ENCODE measurements around the gene ATP1B1. TPM values are rescaled to one million over a fixed set of nuclear protein-coding genes. Genes with fewer than 3 reads are reported as not detected.

The ATP1B1 gene
- total RNA-seq, 1 experiment from 2014 or later = 48.6 TPM

DNA sequence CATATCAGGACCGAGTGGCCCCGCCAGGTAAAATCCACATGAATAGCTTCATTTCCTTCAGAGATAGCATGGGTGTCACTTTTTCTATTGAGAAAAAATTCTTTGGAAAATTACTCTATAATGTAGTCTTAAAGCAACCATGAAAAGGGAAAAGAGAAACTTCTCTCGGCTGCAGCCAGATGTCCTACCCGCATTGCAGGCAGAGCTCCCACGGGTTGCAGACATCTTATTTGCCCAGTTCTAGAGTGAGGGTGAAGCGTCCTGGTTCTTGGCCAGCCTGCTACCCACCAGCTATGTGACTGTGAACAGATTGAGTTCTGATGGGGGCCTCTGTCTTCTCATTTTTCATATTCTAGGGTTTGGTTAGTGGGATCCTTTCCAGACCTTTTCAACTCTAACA, 5.0 kb downstream of the ATP1B1 start:
- no TSS peak for BruUV-seq (replicated peaks)
- Histone ChIP-seq H3K9me3 (ENCODE audit: control insufficient read depth in 1 of 2, insufficient read depth in 1 of 2, low read depth in 1 of 2, low read length in 2 of 2) (no peaks in the 10 kb centered on the region), H4K20me1 (ENCODE audit: insufficient read depth) (no peaks in the 10 kb centered on the region), H3K9me2 (ENCODE audit: insufficient read depth) (no peaks in the 10 kb centered on the region), H3K4me3 (replicated peaks in 1 of 2; ENCODE audit: low read depth in 1 of 2, low read length in 2 of 2) (no peak overlapping the region), H3K79me2 (ENCODE audit: insufficient read depth, low read length) (peaks cover 92% of the 10 kb centered on the region), H3K36me3 (ENCODE audit: control insufficient read depth in 1 of 2, insufficient read depth in 2 of 2, low read length in 2 of 2) (peaks cover 11 to 22% of the 10 kb centered on the region in 2 experiments; a peak in 3 of 4 replicates), H2AFZ (ENCODE audit: low read depth, low read length, poor library complexity, severe bottlenecking) (no peak overlapping the region), H3K27ac (ENCODE audit: low read depth, low read length) (peak overlapping the region; percentile 65; the same call in 1 of the 2 replicates), H3K4me2 (ENCODE audit: low read length) (peak overlapping the region; percentile 76), H3K4me1 (ENCODE audit: control insufficient read depth in 1 of 2, insufficient read depth in 2 of 2, low read length in 2 of 2) (peaks cover 59 to 90% of the 10 kb centered on the region in 2 experiments), H3K27me3 (ENCODE audit: insufficient read depth, low read length) (no peaks in the 10 kb centered on the region), H3K9ac (ENCODE audit: low read length) (peak overlapping the region; percentile 95)
- POLR2A ChIA-PET = no interaction called here
- intact Hi-C loops (cut with micrococcal nuclease) = loop anchor here (5.0 to 10.0 kb wide), 2 partner anchors 236 to 767 kb away; no protein-coding TSS in a partner anchor
- RAD21 ChIA-PET (ENCODE audit: low non-redundant PET in 1 of 2, low total read pairs in 2 of 2, uncharacterized antibody in 2 of 2, unreplicated experiment in 2 of 2) = no interaction called here
- ATAC-seq (no peak), DNase-seq (ENCODE audit: low read depth, low spot score) (no peak)
- CTCF ChIA-PET = interaction anchor here (1.2 to 3.3 kb wide), 4 partner anchors 236 to 508 kb away, joined by 3 to 15 read pairs (median 4); no protein-coding TSS in a partner anchor
- TF ChIP-seq JUND (IDR thresholded peaks at IDR 0.05) = no peak
- TF ChIP-seq, protein P1, sequence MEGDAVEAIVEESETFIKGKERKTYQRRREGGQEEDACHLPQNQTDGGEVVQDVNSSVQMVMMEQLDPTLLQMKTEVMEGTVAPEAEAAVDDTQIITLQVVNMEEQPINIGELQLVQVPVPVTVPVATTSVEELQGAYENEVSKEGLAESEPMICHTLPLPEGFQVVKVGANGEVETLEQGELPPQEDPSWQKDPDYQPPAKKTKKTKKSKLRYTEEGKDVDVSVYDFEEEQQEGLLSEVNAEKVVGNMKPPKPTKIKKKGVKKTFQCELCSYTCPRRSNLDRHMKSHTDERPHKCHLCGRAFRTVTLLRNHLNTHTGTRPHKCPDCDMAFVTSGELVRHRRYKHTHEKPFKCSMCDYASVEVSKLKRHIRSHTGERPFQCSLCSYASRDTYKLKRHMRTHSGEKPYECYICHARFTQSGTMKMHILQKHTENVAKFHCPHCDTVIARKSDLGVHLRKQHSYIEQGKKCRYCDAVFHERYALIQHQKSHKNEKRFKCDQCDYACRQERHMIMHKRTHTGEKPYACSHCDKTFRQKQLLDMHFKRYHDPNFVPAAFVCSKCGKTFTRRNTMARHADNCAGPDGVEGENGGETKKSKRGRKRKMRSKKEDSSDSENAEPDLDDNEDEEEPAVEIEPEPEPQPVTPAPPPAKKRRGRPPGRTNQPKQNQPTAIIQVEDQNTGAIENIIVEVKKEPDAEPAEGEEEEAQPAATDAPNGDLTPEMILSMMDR (IDR thresholded peaks at IDR 0.05 in 2 of 3, conservative IDR thresholded peaks at IDR 0.05 in 1 of 3; ENCODE audit: borderline replicate concordance in 1 of 3, insufficient read depth in 1 of 3, low read depth in 2 of 3, low read length in 2 of 3) = no peak
- TF ChIP-seq FOSL1 (IDR thresholded peaks at IDR 0.05; ENCODE audit: low read depth) = no peak
- TF ChIP-seq EZH2phosphoT487 (IDR thresholded peaks at IDR 0.05; ENCODE audit: borderline replicate concordance) = no peak
- no peak for TF ChIP-seq TCF7L2 (IDR thresholded peaks at IDR 0.05; ENCODE audit: borderline replicate concordance, extremely low read depth, insufficient read depth, insufficient read length)
- TF ChIP-seq, protein P2, sequence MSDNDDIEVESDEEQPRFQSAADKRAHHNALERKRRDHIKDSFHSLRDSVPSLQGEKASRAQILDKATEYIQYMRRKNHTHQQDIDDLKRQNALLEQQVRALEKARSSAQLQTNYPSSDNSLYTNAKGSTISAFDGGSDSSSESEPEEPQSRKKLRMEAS (IDR thresholded peaks at IDR 0.05) = no peak
- TF ChIP-seq, protein P3, sequence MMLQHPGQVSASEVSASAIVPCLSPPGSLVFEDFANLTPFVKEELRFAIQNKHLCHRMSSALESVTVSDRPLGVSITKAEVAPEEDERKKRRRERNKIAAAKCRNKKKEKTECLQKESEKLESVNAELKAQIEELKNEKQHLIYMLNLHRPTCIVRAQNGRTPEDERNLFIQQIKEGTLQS (IDR thresholded peaks at IDR 0.05) = no peak
- TF ChIP-seq CBX3 (IDR thresholded peaks at IDR 0.05; ENCODE audit: low read depth) = no peak
- no peak for TF ChIP-seq SIN3A (IDR thresholded peaks at IDR 0.05; ENCODE audit: low read depth)
